GM12873 (cell line): Measurements from ENCODE around the gene SLC12A4.

Source experiments
- TF ChIP-seq, protein P1 (sequence below): IDR thresholded peaks from 2 replicates; pipeline ENCODE4 v1.5.1; 2012; ENCODE audit warnings: low read depth, mild to moderate bottlenecking, moderate library complexity, low read length, control low read depth; ENCODE audit not compliant: insufficient read depth; ENCODE audit errors: missing control alignments

SLC12A4 gene

DNA sequence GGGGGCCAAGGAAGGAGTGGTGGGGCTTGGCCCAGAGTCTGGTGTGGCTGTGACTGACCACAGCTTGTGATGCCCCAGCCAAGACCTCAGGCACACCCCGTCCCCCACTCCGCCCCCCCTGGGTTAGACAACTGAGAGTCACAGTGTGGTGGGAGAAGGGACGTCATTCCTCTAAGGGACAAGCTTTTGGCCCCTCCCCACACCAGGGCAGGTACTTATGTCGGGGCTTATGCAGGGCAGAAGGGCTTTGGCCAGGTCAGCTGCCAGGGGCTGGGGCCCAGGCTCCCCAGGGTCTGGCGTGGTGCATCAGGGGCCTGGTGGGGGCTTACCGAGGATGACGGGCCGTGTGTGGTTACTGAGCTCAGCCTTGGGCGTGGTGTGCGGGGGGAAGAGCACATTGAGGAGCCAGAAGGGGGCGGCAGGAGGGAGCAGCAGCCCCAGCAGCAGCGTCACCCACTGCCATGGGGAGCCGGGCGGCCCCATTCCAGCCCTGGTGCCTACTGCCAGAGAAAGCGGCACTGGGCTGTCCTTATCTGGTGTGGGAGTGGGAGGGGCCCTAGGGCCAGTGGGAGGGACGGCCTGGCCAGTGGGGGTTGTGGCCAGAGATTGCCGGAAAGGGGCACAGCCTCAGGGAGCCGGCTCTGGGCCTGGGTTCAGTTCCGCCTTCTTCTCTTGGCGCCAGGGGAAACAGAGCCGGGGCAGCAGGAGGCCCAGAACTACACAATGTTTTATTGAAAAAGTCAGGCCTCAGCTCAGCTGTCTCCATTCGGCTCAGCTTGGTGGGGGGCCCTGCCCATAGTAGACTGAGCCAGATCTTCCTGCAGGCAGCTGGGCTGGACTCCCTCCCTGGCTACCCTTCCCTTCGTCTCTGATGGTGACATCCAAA is 24.6 kb downstream of the SLC12A4 start, which contains the start of gene LCAT:
TSS of gene LCAT (minus strand) at position 502 of the 886 bp plus-strand sequence. CDS start at position 483, 19 bp downstream.
- TF ChIP-seq, protein P1, sequence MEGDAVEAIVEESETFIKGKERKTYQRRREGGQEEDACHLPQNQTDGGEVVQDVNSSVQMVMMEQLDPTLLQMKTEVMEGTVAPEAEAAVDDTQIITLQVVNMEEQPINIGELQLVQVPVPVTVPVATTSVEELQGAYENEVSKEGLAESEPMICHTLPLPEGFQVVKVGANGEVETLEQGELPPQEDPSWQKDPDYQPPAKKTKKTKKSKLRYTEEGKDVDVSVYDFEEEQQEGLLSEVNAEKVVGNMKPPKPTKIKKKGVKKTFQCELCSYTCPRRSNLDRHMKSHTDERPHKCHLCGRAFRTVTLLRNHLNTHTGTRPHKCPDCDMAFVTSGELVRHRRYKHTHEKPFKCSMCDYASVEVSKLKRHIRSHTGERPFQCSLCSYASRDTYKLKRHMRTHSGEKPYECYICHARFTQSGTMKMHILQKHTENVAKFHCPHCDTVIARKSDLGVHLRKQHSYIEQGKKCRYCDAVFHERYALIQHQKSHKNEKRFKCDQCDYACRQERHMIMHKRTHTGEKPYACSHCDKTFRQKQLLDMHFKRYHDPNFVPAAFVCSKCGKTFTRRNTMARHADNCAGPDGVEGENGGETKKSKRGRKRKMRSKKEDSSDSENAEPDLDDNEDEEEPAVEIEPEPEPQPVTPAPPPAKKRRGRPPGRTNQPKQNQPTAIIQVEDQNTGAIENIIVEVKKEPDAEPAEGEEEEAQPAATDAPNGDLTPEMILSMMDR = no peak

GRCh38 chr16:67943256-67943618 is 25.2 kb downstream of the SLC12A4 start:
- TF ChIP-seq, protein P1 = no peak

GRCh38 chr16:67942510-67943255 is 25.8 kb downstream of the SLC12A4 start:
- TF ChIP-seq, protein P1 = no peak

DNA sequence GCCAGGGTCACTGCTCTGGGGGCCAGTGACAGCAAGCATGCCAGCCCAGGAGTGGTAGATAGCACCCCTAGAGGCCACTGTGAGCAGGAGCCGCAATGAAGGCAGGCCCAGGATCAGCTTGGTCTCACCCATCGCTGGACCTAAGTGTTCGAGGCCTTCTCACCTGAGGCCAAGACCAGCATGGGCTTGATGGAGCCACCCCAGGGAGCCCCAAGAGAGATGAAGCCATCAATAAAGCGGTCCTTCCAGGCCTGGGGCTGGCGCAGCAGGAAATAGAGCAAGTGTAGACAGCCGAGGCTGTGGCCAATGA is 26.3 kb downstream of the SLC12A4 start:
- TF ChIP-seq, protein P1 = peak; percentile 90

DNA sequence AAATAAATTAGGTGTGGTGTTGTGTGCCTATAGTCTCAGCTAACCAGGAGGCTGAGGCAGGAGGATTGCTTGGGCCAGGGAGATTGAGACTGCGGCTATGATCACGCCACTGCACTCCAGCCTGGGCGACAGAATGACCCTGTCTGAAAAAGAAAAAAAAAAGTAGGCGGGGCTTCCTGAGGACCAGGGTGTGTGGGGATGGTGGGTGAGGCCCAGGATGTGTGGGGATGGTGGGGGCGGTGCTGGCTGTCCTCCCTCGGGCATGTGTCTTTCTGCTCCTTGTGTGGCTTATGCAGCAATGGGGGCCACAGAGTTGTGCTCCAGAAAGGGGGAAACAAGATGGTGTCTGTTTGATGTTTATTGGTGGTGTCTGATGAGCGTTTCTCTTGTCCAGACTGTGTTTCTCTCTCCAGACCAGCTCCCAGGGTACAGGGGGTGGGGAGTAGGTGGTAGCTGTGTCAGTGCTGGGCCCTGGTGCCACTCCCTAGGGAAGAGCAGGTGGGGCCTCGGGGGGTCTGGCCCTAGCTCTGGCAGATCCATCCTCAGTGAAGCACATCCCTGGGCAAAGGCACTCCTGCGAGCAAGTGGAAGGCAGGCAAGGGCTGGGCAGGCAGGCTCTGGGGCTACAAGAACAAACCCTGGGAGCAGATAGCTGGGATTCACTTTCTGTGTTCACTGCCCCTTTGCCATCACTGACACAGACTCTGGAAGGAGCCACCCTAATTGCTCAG is 26.8 kb downstream of the SLC12A4 start:
- TF ChIP-seq, protein P1 = no peak

- TF ChIP-seq, protein P1 = no peak
These were observed 27.9 kb downstream of the SLC12A4 start for GRCh38 chr16:67940446-67941089.
